ENCODE data around the gene PNLIP. TPM values are rescaled to one million over a fixed set of nuclear protein-coding genes. Genes with fewer than 3 reads are reported as not detected.

Gene PNLIP
- total RNA-seq, 1 experiment from 2014 or later: not detected

- DNase-seq (ENCODE audit: low read depth in 1 of 2, low spot score in 2 of 2): no peak
- no peaks in the 10 kb centered on the region for H3K4me1 ChIP-seq (replicated peaks)
- H3K4me3 ChIP-seq: no peak overlapping the region
- H3K9me3 ChIP-seq (replicated peaks): no peaks in the 10 kb centered on the region; the same call in 1 of the 2 replicates
- no peaks in the 10 kb centered on the region for H3K27me3 ChIP-seq (replicated peaks)
- H3K27ac ChIP-seq: no peak overlapping the region
- H3K36me3 ChIP-seq: no peaks in the 10 kb centered on the region
Observed at GRCh38 chr10:116612107-116612769, 66.5 kb downstream of the PNLIP start.

DNA sequence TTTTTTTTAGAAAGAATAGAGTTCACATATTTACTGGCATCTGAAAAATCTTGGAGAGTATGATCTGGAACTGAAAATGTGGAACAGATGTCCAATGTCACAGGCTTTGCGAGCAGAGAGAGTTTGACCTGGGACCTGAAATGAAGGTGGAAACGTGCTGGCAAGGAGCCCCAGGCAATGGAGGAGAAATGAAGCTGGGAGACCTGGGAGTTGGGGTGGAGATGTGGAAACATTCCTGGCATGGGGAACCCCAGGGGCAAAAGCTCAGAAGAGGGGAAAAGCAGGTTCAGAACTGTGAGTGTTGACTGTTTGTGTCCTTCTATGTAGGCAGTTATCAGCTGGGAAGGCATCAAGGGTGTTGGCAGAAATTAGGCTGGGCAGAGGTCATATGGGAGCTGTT lies 67.7 kb downstream of the PNLIP start:
- no peaks in the 10 kb centered on the region for H3K27me3 ChIP-seq (replicated peaks)
- H3K4me3 ChIP-seq: no peak overlapping the region
- DNase-seq (ENCODE audit: low read depth in 1 of 2, low spot score in 2 of 2): no peak
- no peaks in the 10 kb centered on the region for H3K4me1 ChIP-seq (replicated peaks)
- H3K27ac ChIP-seq: no peak overlapping the region
- H3K36me3 ChIP-seq: no peaks in the 10 kb centered on the region
- no peaks in the 10 kb centered on the region; the same call in 1 of the 2 replicates for H3K9me3 ChIP-seq (replicated peaks)

DNA sequence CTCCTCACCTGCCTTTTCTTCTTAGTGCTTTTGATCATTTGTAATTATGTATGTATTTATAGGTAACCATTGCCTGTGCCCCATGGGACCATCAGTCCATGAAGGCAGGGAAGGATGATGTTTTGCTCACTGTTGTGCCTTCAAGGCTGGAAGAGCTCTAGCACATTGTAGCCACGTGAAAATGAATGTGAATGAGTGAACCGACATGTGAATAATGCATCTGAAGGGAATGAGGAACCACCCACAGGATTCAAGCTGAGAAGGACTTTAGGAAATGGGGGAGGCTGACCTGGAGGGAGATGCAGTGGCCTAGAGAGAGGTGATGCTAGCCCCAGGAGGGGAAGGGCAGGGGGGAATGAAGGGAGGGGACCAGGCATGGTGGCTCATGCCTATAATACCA lies 69.1 kb downstream of the PNLIP start:
- H3K9me3 ChIP-seq (replicated peaks): no peaks in the 10 kb centered on the region
- no peak for DNase-seq (ENCODE audit: low read depth in 1 of 2, low spot score in 2 of 2)
- H3K27me3 ChIP-seq (replicated peaks): no peaks in the 10 kb centered on the region
- no peak overlapping the region for H3K4me3 ChIP-seq
- no peaks in the 10 kb centered on the region for H3K36me3 ChIP-seq
- no peak overlapping the region for H3K27ac ChIP-seq
- H3K4me1 ChIP-seq (replicated peaks): no peaks in the 10 kb centered on the region

- Histone ChIP-seq H3K27ac (no peak overlapping the region), H3K9me3 (replicated peaks) (no peaks in the 10 kb centered on the region), H3K4me1 (replicated peaks) (no peaks in the 10 kb centered on the region), H3K36me3 (no peaks in the 10 kb centered on the region), H3K27me3 (replicated peaks) (no peaks in the 10 kb centered on the region), H3K4me3 (no peak overlapping the region)
- DNase-seq (ENCODE audit: low read depth in 1 of 2, low spot score in 2 of 2): no peak
Observed at GRCh38 chr10:116615199-116615776, 69.6 kb downstream of the PNLIP start.

Other genes starting within 250 kb of the PNLIP start
- not detected in 2 replicates for gene CCDC172, start 221.5 kb upstream of the PNLIP start, total RNA-seq (2014; rRNA removed; shearing (Covaris generic))
- gene PNLIPRP3, start 118.1 kb upstream of the PNLIP start, total RNA-seq (2014; rRNA removed; shearing (Covaris generic)): not detected in 2 replicates
- gene PNLIPRP1, start 45.0 kb downstream of the PNLIP start, total RNA-seq (2014; rRNA removed; shearing (Covaris generic)): not detected in 2 replicates
- not detected in 2 replicates for gene PNLIPRP2, start 75.0 kb downstream of the PNLIP start, total RNA-seq (2014; rRNA removed; shearing (Covaris generic))
- 5.2 and 9.0 TPM in 2 replicates for gene HSPA12A, start 196.6 kb downstream of the PNLIP start, total RNA-seq (2014; rRNA removed; shearing (Covaris generic))

Measured in SJSA1 (cell line).